Activated CD8-positive, alpha-beta memory T cell treated with anti-CD3 and anti-CD28 coated beads, Interleukin-2, amount 50 U/mL, for 4 hours (primary cell): ENCODE data around the gene TMEM106C.

Experiments
- DNase-seq: peaks from one replicate; pipeline ENCODE4 v3.0.0-alpha.2; 2020

Gene TMEM106C

DNA sequence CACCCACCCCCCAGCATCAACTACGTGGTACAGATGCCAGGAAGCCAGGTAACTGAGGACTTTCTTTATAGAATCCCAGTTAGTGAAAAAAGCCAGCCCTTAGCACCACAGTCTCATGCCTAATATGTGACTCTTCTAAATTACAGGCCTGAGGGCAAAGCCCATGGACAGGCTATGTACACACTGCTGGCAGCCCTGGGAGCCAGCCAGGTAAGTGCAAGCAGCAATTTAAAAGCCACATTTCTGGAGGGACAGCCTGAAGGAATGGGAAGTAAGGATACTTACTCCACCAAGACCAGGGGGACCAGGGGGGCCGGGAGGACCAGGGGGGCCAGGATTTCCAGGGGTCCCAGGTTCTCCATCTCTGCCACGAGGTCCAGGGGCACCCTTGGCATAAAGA is 33.9 kb downstream of the TMEM106C start:
- no peak for DNase-seq

DNA sequence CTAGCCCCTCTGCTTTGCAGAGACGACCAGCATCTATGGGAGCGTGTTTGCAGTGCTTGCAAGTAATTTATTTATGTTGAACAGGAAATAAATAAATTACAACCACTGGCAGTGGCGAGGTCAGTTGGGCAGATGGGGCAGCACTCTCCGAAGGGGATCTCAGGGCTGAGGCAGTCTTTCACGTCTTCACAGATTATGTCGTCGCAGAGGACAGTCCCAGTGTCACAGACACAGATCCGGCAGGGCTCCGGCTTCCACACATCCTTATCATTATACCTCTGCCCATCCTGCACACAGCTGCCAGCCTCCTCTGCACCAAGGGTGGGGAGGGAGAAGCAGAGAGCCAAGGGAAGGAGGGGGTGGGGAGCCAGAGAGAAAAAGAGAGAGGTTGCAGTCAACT is 36.4 kb downstream of the TMEM106C start:
- no peak for DNase-seq

DNA sequence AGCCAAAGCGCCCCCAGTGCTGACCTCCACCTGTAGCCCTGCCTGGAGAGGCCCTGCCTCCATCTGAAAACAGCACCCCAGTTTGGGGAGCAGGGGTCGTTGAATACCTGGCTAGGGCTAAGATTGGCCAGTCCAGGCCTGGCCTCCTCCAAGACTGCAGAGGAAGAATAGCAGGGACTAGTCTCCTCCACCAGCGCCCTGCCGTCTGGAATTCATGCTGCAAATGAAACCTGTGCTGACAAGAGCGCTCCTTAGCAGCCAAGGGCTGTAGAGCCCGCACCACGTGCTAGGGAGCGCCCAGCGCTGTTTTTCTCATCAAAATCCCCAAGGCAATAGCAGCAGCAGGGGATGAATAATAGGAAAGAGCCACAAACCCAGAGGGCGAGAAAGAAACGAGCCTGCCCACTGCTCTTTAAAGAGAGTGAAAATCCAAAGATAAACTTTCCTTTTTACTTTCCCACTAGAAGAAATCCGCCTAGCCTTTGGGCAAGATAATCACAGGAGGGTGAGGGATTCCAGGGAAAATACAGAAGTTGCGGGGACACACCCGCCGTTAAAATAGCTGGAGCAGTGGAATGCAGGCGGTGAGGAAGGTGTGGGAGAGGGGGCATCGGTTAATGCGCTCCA is 37.6 kb downstream of the TMEM106C start:
- no peak for DNase-seq

DNA sequence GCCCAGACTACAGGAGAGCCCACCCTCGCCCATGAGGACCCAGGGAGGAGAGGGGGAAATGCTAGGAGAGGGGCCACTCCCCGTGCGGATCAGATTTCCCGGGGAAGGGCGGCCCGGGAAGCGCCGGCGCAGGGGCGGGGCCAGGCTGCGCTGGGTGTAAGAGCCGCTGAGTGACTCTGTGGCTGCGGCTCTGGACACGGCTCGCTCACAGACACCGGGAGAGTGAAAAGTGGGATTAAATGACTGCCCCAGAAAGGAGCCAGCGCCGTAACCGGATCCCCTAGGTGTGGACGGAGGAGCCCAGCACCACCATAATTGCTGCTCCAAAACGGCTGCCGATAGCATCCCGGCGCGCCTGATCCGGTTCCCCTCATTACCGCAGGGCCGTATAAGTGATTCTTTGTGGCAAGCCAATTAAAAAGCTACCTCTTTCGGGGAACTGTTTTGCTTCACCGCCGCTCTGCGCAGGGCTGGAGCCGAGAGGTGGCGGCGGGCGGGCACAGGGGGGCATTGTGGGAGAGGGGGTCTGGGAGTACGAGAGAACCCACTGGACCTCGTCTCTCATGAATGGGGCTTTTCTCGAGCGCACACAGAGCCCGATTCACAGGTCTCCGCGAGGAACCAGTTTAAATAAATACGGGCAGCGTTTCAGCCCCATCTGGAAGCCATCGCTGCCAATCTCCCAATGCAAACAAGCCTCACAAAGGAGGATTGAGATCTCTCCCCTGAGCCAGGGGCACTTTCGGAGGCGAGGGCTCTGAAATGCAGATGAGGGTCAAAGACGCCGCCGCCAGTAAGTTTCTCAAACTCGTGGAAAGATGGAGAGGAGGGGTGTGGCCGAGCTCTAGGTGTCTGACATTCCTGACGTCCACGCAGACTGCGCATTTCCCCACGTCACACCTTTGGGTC is 38.4 kb downstream of the TMEM106C start:
- no peak for DNase-seq

DNA sequence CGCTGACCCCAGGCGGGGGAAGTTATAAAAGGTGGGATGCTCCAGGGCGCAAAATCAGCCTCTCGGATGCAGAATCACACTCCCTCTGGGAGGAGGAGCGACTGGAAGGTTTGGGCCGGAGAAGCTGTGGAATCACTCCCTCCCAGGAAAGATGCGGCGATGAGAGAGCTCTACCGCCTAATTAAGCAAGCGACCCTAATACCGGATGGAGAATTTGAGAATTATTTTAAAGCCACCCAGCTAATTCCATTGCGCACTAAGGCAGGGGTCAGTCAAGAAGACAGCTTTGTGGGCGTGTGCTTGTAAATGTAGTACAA is 39.0 kb downstream of the TMEM106C start:
- no peak for DNase-seq

DNA sequence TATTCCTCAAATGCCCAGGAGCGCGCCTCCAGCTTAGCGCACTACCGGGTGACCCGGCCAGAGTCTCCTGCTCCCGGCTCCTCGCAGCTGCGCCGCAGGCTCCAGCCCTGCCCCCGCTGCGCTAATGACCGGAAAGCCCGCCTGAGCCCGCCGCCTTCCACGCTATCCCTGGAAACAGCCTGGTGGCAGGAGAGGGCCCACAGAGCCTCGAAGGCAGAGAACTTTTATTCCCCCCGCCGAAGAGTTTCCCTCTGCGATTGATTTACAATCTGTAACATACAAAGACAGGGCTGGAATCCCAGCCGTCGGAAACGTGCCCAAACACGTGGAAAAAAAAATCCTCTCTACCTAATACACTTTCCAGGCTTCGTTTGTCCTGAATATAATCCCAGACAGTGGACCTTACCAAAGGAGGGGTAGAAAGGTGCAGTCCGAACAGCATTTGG is 39.4 kb downstream of the TMEM106C start:
- DNase-seq = no peak

DNA sequence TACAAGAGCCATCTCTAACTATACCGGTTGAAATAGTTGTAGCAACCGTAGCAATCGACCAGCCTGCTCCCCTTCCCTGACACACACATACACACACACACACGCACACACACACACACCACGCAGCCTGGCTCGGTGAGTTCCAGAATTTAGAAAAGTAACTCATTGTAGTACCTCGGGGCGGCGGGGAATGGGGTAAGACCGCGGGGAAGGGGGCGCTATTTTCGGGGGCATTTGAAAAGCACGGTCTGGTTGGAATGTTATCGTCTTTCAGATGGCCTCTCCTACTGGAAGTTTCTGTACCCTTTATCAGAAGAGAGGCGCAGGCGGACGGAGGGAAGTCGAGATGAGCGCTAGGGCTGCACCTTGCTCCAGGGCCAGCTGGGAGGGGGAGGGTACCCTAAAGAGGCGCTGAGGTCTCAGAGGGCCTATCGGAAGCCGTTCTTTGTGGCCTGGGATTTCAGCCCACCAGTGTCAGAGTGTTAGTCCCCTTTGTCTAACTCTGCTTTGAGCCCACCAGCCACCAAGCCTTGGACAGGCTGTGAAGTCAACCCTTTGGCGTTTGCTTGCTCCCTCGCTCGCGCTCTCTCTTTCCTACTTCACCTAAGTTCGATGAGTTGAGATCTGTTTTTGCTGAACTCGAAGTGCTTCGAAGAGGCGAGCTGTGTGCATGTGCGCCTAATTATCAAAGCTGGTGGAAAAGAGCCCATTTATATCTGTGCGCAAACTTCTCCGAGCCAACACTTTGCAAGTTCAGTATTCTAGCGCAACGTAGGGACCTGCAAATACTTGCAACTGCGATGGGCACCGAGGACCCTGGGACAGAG is 40.0 kb downstream of the TMEM106C start:
- no peak for DNase-seq

DNA sequence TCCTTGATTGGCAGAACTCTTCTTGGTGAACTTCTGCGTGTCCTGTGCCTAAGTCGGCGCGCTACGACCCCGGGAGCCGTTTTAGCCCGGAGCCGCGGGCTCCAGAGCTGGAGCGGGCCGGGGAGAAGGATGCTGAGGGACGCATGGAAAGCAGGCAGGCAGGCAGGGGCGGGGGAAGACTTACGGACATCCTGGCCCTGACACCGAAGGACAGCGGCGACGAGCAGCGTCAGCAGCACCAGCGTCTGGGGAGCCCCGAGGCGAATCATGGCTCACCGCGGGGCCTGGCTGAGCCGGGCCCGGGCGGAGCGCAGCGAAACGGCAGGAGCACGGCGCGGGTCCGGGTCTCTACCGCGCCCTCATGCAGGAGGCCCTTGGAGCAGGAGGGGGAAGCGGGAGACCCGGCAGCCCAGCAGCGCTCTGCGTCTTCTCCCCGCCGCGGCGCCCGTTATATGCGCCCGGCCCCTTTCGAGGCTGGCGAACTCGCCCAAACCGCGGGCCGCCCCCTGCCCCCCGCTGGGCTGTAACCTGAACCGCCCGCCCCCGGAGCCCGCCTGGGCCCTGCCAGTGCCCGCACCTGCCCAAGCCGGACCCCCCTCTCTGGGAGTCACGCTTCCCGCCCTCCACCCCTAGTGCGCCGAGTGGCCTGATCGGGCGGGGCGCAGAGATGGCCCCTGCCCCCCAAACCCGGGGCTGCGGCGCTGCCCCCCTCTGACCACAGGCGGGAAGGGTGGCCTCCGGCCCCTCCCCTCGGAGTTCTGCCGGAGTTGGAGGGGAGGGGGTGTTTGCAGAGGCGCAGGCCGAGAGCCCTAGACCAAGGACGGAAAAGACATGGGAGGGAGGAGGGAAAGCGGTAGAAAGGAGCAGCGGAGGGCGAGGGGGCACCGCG is 40.9 kb downstream of the TMEM106C start, which contains the start of gene COL2A1:
TSS of gene COL2A1 (minus strand) at position 424 of the 889 bp plus-strand sequence. CDS start at position 269, 155 bp downstream.
- no peak for DNase-seq

DNA sequence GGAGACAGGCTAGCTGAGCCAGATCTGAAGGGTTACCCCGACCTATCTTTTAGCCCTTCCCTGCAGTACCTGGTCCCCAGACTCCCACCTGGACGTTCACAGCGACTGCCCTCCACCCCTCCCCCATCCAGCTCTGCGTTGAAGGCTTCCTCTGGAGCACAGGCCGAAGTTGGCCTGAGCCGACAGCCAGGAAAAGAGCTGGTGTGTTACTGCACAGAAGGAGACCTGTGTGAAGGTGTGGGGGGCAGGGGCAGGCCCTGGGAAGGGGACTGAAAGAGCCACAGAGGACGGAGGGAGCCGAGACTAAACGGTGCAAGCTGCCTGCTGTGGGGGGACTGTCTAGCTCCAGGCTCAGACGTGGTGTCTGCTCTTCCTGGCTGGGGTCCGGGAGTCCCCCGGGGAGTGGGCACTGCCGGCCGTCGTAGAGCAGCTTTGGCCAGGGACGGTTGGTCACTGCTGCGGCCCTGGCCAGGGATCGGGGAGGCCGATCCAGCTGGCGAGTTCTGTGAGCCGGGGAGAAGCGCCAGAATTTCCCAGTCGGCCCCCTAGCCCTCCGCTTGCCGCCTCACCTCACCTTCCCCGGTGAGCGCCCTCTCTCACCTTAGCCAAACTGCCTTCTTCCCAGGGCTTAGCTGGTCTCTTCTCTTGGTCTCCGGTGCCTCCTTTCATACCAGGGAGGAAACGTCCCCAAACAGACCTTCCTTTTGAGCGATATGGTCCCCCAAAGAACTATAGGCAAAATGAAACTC is 41.8 kb downstream of the TMEM106C start:
- no peak for DNase-seq

DNA sequence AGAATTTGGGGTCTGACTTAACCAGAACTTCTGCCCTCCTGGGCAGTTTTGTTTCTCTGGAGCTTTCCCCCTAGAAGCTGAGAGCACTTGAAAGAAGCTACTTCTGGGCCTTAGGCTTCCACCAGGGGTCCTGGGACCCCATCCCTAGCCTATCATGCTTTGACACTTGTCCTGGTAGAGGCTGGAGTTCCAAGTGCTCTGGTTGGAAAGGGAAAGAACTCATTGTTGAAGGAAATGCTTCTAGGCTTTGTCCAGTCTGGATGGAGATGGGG is 42.3 kb downstream of the TMEM106C start:
- DNase-seq = no peak

DNA sequence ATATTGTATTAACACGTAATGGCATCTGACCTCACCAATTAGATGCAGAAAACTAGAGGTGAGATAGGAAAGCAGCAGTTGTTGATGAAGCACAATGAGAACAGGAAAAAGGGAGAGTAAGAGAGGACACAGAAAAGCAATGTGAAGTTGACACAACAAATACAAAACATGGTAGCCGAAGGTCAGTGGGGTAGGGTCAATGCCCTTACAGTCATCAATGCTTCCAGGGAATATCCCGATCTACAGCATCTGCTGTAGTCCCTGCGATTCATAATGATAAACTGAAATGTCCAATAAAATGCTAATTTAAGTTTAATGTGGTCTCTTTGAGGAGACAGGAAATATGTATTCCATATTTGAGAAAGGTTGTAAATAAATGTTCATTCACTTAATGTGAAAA is 43.8 kb downstream of the TMEM106C start:
- DNase-seq = no peak

DNA sequence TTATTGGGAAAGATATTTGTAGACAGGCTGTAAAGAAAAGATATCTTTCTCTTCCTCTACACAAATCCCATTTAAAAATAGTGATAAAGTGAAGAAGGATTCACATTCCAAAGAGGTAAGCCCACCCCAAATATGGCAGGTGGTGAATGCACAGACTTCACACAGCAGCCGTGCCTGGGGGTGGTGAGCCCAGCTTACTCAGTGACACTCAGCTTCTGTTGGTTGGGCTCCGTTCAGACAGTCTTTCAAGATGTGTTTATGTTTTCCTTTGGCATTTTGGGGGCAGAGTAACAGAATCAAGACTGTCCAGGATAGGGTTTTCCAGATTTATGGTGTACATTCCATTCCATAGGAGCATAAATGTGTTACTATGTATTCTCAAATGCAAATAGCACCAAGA is 45.0 kb downstream of the TMEM106C start:
- DNase-seq = no peak

DNA sequence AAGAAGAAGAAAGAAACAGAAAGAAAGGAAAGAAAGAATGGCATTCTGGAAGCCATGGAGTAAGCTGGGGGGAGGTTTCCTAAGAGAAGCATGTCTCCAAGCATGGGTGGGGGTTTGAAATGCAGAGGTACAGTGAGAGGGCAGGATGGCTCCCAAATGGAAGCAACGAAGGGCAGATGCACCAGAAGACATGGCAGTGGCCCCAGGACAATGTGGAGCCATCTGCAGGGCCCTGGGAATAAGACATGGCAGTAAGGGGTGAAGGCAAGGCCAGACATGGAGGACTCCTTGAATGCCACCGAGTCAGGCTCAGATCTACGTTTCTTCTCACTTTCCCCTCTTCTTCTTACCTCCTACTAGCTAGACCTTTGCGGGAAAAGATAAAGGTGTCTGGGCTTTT is 45.6 kb downstream of the TMEM106C start:
- no peak for DNase-seq

DNA sequence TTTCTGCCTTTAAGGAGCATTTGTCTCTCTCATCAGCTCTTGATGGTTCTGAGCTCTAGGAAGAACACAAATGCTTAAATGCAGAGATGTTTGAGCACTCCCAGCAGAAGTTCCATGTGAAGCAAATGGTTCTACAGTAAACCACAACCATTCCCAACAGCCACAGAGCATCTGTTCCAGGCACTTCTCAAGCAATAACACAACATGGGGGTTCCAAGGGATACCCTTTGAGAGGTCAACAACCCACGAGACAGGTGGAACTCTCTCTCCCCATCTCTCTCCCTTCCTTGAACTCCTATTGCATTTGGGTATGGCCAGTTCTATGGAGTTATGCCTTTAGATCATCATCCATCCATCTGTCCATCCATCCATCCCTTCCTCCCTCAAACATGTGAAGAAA is 46.1 kb downstream of the TMEM106C start:
- DNase-seq = no peak

DNA sequence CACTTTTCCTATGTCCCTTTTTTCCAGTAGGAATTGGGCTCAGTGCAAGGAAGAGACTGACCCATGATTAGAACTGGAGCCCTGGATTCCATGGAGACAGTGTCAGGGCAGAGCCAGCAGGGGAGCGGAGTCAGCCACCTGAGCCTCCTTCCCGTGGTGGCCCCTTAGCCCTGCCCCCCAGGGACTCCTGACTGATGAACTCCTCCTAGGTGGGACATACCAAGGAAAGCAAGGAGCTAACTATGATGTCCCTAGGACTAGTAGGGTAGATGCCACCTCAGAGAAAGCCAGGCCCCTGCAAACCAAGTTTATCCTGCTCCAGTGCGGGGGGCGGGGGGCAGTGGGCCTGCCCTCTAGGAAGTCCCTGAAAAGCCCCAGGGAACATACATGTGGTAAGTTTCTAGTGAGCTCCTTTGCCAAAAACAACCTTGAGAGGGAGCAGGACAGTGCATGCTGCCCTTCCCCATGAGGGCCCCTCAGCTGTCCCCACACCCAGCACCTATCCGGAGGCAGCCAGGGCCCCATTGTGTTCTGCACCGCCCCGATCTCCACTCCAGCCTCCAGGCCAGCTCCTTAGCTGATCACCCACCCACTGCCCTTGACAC is 47.1 kb downstream of the TMEM106C start:
- no peak for DNase-seq

DNA sequence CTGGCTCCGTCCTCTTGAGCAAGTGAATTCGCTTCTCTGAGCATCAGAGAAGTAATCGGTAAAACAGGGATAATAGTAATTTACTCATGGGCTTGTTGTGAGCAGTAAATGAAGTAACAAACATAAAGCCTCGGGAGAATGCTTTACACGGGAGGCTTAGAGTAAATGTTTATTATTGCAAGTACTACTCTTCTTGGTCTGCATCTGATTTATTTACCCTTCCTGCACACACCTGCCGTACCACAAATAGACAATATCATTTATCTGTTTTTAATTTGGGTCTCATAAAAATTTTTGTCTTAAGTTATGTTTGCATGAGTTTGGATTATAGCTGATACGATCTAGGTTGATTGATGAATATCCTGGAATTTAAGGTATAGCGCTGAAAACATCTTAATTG is 48.7 kb downstream of the TMEM106C start:
- no peak for DNase-seq

DNA sequence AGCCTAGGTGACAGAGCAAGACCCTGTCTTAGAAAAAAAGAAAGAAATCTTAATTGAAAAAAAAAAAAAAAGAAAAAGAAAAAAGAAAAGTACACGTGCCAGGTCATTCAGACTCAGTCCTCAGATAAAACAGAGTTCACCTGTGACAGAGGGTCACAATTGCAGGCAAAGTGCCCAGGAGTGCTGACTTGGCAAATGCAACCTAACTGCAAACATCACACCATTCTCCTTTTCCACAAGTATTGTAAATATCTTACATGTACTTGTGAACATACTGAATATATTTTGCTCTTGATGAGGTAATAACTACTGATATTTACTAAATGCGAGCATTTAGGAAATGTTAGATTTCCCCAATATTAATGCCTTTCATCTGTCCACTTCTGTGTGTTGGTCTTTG is 49.9 kb downstream of the TMEM106C start:
- no peak for DNase-seq

DNA sequence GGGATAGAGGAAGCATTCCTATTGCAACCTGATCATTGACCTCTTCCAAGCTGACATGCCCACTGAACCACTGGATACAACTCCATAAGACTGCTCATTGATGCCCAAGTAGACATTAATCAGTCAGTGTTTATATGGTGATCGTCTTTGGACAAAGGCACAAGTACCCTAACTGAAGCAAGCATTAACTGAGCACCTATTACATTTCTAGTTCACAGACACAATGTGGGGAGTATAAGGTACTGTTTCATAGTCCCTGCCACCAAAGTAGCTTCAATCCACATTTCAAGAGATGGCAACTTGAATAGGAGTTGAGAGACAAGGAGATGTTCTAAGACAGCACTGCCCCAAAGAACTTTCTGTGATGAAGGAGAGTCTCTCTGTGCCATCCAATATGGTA is 51.7 kb downstream of the TMEM106C start:
- DNase-seq = no peak

DNA sequence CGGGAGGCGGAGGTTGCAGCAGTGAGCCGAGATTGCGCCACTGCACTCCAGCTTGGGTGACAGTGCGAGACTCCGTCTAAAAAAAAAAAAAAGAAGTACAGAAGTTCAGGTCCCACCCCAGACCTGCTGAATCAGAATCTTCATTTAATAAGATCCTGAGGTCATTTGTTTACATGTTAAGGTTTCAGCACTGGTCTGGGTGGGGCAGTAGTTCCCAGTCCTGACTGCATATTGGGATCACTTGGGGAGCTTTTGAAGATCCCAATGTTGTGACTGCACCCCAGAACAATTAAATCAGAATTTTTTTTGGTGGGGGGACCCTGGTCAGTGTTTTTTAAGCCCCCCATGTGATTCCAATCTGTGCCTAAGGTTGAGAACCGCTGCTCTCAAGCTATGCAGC is 52.6 kb downstream of the TMEM106C start:
- DNase-seq = no peak

DNA sequence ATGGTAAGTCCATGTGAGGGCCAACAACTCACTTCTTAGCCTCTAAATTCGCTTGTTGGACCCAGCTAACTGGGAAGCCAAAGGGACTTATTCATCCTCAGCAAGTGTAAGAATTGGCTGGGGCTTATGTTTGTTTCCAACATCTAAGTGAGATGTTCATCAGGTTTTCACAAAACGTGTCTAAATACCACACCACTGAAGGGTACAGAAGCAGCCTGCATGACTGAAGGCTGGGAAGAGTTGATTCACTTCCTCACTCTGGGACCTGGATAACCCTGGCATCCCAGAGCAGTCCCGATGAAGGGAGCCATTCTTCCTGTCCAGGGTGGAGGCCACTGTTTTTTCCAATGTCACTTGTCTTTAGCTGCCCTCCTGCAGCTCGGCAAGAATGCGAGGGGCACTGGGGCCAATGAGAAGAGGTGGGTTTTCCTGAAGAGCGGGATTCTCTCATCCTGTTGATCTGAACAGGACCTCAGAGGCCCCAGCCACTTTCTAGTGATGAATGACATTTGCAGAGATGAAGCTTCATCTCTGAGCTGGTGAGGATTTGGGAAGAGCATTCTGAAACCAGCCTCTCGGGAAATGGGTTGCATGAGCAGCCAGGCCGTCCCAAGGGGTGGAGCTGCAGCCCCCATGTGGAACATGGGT is 53.1 kb downstream of the TMEM106C start:
- DNase-seq = no peak

DNA sequence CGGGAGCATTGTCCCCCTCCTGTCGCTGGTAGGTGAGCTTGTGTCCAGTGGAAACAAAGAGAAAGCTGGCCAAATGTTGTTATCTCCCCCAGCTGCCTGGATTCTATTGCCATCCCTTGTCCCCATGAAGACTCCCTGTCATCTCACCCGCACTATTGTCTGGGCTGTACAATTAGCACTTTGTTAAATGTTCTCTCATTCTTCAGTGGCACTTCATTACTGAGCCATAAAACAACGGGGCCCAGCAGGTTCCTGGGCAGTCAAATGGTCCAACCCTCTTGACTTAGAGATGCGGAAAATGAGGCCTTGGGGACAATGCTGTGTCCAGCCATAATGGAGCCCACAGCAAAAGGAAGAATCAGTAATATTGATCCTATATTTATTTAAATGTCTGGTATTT is 54.1 kb downstream of the TMEM106C start:
- DNase-seq = no peak
